Measurements from ENCODE around the gene IFI6. TPM values are rescaled to one million over a fixed set of nuclear protein-coding genes. Genes with fewer than 3 reads are reported as not detected.

Gene IFI6
- total RNA-seq, 1 experiment from 2014 or later: 8.6 TPM

DNA sequence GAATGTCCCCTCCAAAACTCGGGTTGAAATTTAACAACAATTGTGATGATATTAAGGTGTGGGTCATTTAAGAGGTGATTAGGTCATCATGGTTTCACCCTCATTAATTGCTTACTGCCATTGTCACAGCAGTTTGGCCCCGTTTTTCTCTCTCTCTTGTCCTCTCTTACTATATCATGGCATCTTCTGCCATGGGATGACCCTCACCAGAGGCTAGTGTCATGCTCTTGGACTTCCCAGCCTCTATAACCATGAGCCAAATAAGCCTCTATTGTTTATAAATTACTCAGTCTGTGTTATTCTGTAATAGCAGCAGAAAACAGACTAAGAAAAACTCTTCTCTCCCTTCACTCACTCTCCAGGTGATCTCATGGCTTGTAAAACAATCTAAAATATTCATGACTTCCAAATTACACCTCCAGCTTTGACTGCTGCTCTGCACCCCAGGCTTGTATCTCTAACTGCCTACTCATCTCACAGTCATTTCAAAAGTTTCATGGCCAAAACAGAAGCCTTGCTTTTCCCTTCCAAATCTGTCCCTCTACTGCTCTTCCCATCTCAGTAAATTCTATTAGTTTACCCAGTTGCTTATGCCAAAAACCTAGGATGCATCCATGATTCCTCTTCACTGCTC is 44.4 kb upstream of the IFI6 start:
- TF ChIP-seq, protein P1, sequence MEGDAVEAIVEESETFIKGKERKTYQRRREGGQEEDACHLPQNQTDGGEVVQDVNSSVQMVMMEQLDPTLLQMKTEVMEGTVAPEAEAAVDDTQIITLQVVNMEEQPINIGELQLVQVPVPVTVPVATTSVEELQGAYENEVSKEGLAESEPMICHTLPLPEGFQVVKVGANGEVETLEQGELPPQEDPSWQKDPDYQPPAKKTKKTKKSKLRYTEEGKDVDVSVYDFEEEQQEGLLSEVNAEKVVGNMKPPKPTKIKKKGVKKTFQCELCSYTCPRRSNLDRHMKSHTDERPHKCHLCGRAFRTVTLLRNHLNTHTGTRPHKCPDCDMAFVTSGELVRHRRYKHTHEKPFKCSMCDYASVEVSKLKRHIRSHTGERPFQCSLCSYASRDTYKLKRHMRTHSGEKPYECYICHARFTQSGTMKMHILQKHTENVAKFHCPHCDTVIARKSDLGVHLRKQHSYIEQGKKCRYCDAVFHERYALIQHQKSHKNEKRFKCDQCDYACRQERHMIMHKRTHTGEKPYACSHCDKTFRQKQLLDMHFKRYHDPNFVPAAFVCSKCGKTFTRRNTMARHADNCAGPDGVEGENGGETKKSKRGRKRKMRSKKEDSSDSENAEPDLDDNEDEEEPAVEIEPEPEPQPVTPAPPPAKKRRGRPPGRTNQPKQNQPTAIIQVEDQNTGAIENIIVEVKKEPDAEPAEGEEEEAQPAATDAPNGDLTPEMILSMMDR (conservative IDR thresholded peaks at IDR 0.05): no peak
- TF ChIP-seq EZH2 (IDR thresholded peaks at IDR 0.05; ENCODE audit: low read depth): no peak
- DNase-seq: no peak
- ChIA-PET POLR2A (ENCODE audit: unreplicated experiment) (no interaction called here), CTCF (interaction anchor here (0.7 kb wide), 1 partner anchor 9 kb away, joined by 3 read pairs; the partner anchor contains the start of gene FAM76A)
- Histone ChIP-seq H3K36me3 (ENCODE audit: low read depth) (no peaks in the 10 kb centered on the region), H3K4me3 (no peak overlapping the region), H3K27me3 (ENCODE audit: insufficient read depth, low read depth) (no peaks in the 10 kb centered on the region), H3K4me2 (no peak overlapping the region), H3K79me2 (ENCODE audit: low read depth) (no peaks in the 10 kb centered on the region), H3K4me1 (replicated peaks; ENCODE audit: insufficient read depth) (no peaks in the 10 kb centered on the region), H3K9me3 (ENCODE audit: insufficient read depth, low read depth) (no peaks in the 10 kb centered on the region), H3K9me2 (ENCODE audit: insufficient read depth) (no peaks in the 10 kb centered on the region), H4K20me1 (ENCODE audit: insufficient read depth) (no peaks in the 10 kb centered on the region), H3K27ac (no peak overlapping the region), H2AFZ (no peak overlapping the region), H3F3A (ENCODE audit: insufficient read depth, low read depth) (no peaks in the 10 kb centered on the region)
- no TSS peak for BruUV-seq (replicated peaks)
- intact Hi-C loops (cut with micrococcal nuclease; ENCODE audit: unreplicated experiment): no loop called here

DNA sequence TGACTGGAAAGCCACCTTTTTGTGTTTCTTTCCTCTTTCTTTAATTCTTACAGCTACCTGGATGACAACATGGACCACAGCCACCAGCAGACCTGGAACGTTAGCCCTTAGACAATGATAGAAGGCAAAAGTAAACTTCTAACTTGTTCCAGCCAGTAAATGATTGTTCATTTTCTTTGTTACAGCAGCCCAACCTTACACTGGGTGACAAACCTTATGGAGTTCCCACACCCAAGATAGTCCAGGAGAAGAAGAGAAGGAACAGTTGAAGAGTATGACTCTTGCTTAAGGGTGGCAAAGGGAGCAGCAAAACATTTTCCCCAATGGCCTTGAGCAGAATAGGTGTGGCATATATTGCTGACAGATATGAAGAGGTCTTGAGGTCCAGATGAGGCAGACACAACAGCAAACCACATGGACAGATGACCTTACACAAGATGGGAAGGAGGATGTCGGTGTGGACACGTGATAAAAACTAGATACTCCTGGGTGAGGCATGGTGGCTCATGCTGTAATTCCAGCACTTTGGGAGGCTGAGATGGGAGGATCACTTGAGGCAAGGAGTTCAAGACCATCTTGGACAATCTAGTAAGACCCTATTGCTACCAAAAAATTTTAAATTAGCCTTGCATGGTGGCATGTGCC is 42.0 kb upstream of the IFI6 start:
- H3K9me3 ChIP-seq (ENCODE audit: insufficient read depth, low read depth): no peaks in the 10 kb centered on the region
- H3K4me3 ChIP-seq: no peak overlapping the region
- no peak overlapping the region for H3K27ac ChIP-seq
- ChIA-PET CTCF (interaction anchor here (1.2 kb wide), 1 partner anchor 28 kb away, joined by 6 read pairs; no protein-coding TSS in a partner anchor), POLR2A (ENCODE audit: unreplicated experiment) (no interaction called here)
- BruUV-seq (replicated peaks): no TSS peak
- no peaks in the 10 kb centered on the region for H3K27me3 ChIP-seq (ENCODE audit: insufficient read depth, low read depth)
- no peak for DNase-seq
- H3K4me1 ChIP-seq (replicated peaks; ENCODE audit: insufficient read depth): no peaks in the 10 kb centered on the region
- no peaks in the 10 kb centered on the region for H4K20me1 ChIP-seq (ENCODE audit: insufficient read depth)
- TF ChIP-seq EZH2 (IDR thresholded peaks at IDR 0.05; ENCODE audit: low read depth): no peak
- TF ChIP-seq, protein P1 (conservative IDR thresholded peaks at IDR 0.05): no peak
- H3K9me2 ChIP-seq (ENCODE audit: insufficient read depth): no peaks in the 10 kb centered on the region
- H3F3A ChIP-seq (ENCODE audit: insufficient read depth, low read depth): no peaks in the 10 kb centered on the region
- no peak overlapping the region for H3K4me2 ChIP-seq
- intact Hi-C loops (cut with micrococcal nuclease; ENCODE audit: unreplicated experiment): no loop called here
- no peaks in the 10 kb centered on the region for H3K79me2 ChIP-seq (ENCODE audit: low read depth)
- H2AFZ ChIP-seq: no peak overlapping the region
- H3K36me3 ChIP-seq (ENCODE audit: low read depth): no peaks in the 10 kb centered on the region

DNA sequence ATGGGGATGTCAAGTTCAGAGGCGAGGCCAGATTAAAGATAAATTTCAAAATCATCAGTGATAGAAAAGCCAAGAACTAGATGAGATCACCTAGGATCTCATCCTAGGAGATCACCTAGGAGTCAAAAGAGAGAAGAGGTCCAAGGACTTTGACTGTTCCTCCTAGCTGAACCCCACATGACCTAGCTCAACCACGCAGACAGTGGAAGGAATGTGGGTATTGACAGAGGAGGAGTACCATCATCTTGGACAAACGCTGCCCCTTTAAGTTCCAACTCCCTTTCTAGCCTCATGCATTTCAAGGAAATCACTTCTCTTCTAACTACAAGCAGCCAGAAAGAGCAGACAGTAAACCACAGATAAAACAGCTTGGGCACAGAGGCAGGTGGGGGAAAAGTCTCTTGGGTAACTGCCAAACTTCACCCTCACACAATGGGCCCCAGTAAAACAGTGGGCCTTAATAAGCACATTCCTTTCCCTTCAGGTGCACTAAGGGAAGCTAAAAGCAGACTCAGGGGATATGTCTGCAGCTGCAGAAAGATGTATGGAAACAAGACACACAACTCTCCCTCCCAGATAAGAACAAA is 41.2 kb upstream of the IFI6 start:
- BruUV-seq (replicated peaks): no TSS peak
- POLR2A ChIA-PET (ENCODE audit: unreplicated experiment): no interaction called here

More for the DNA sequence above, 41.2 kb upstream of the IFI6 start:
- Histone ChIP-seq H2AFZ (no peak overlapping the region), H3F3A (ENCODE audit: insufficient read depth, low read depth) (no peaks in the 10 kb centered on the region), H3K27ac (no peak overlapping the region), H3K79me2 (ENCODE audit: low read depth) (no peaks in the 10 kb centered on the region), H3K36me3 (ENCODE audit: low read depth) (no peaks in the 10 kb centered on the region), H3K4me1 (replicated peaks; ENCODE audit: insufficient read depth) (no peaks in the 10 kb centered on the region), H3K4me3 (no peak overlapping the region), H3K9me3 (ENCODE audit: insufficient read depth, low read depth) (no peaks in the 10 kb centered on the region), H4K20me1 (ENCODE audit: insufficient read depth) (no peaks in the 10 kb centered on the region), H3K4me2 (no peak overlapping the region), H3K9me2 (ENCODE audit: insufficient read depth) (no peaks in the 10 kb centered on the region), H3K27me3 (ENCODE audit: insufficient read depth, low read depth) (no peaks in the 10 kb centered on the region)
- intact Hi-C loops (cut with micrococcal nuclease; ENCODE audit: unreplicated experiment): no loop called here
- DNase-seq: peak in 1 of 2 experiments; percentile 21
- TF ChIP-seq, protein P1 (conservative IDR thresholded peaks at IDR 0.05): no peak
- TF ChIP-seq EZH2 (IDR thresholded peaks at IDR 0.05; ENCODE audit: low read depth): no peak
- CTCF ChIA-PET: interaction anchor here (1.2 kb wide), 1 partner anchor 27 kb away, joined by 6 read pairs; no protein-coding TSS in a partner anchor

Measured in PC-9 (cell line).